Caco-2 (cell line): ENCODE measurements around the gene ZNF511. TPM values are rescaled to one million over a fixed set of nuclear protein-coding genes. Genes with fewer than 3 reads are reported as not detected.

Source experiments
- BruUV-seq: library from RNA; stranded (reverse); fragments of 400-500 nt; replicated peaks from 2 replicates; lab custom pipeline; 2021; lab: Mats Ljungman, UMichigan
- CTCF ChIA-PET: fragments of 300-600 bp; sonication (Branson Sonifier 250); formaldehyde crosslinking; loops from one replicate; lab custom pipeline; 2022; ENCODE audit warnings: antibody characterized with exemption; lab: Charles Lee
- POLR2A ChIA-PET: fragments of 300-600 bp; sonication (Branson Sonifier 250); formaldehyde crosslinking; loops from one replicate; lab custom pipeline; 2022; ENCODE audit warnings: antibody characterized with exemption; lab: Charles Lee
- DNase-seq, 2 experiments: peaks; one replicate each; pipeline versions ENCODE4 v3.0.0 to v3.0.0-alpha.2; 2020 to 2022
- H3K27me3 ChIP-seq: replicated peaks from 2 replicates; pipeline ENCODE4 v1.6.0; 2011; ENCODE audit warnings: low read length; ENCODE audit not compliant: control insufficient read depth, insufficient read depth
- H3K36me3 ChIP-seq: 2 replicates; pipeline ENCODE4 v1.5.1; 2011; ENCODE audit warnings: low read length; ENCODE audit not compliant: control insufficient read depth, insufficient read depth
- H3K4me1 ChIP-seq: fragments of 250-450 bp; sonication (Bioruptor Pico); 2 replicates; pipeline ENCODE4 v1.5.1; 2020; ENCODE audit warnings: mild to moderate bottlenecking
- H3K4me3 ChIP-seq: 2 replicates; pipeline ENCODE4 v1.5.1; 2011; ENCODE audit warnings: low read depth, mild to moderate bottlenecking, control low read depth, low read length
- H3K9me3 ChIP-seq: fragments of 250-450 bp; sonication (Bioruptor Pico); 2 replicates; pipeline ENCODE4 v1.5.1; 2020; ENCODE audit warnings: mild to moderate bottlenecking, moderate library complexity
- H3K27ac Mint-ChIP-seq: one replicate; pipeline ENCODE4 v1.8.0; 2022; ENCODE audit warnings: mixed read lengths; ENCODE audit not compliant: unreplicated experiment
- H3K27me3 Mint-ChIP-seq: one replicate; pipeline ENCODE4 v1.8.0; 2022; ENCODE audit warnings: mixed read lengths; ENCODE audit not compliant: insufficient read depth, unreplicated experiment
- H3K36me3 Mint-ChIP-seq: one replicate; pipeline ENCODE4 v1.8.0; 2022; ENCODE audit warnings: mild to moderate bottlenecking, mixed read lengths; ENCODE audit not compliant: insufficient read depth, unreplicated experiment
- H3K4me1 Mint-ChIP-seq: one replicate; pipeline ENCODE4 v1.8.0; 2022; ENCODE audit warnings: low read depth, mixed read lengths; ENCODE audit not compliant: unreplicated experiment
- H3K4me3 Mint-ChIP-seq: one replicate; pipeline ENCODE4 v1.8.0; 2022; ENCODE audit warnings: mild to moderate bottlenecking, moderate library complexity, mixed read lengths; ENCODE audit not compliant: unreplicated experiment
- H3K9me3 Mint-ChIP-seq: one replicate; pipeline ENCODE4 v1.8.0; 2022; ENCODE audit warnings: mixed read lengths; ENCODE audit not compliant: unreplicated experiment
- intact Hi-C: fragments of 100-400 bp; cut with micrococcal nuclease; formaldehyde crosslinking; loops from one replicate; pipeline ENCODE4 v1.10.0; 2022; ENCODE audit not compliant: unreplicated experiment
- total RNA-seq: library from RNA; stranded (reverse); gene quantifications from 2 replicates; pipeline ENCODE4 v1.2.3, GENCODE V29; 2022
- TF ChIP-seq, protein P1 (sequence below), 2 experiments: fragments of 200-600 bp in 1 of 2; IDR thresholded peaks; 1 replicate in 1 of 2; 2 replicates in 1 of 2; pipeline versions ENCODE4 v1.5.1 to v1.8.0; 2011 to 2022; ENCODE audit warnings: antibody characterized with exemption in 1 of 2, control low read depth in 1 of 2, inconsistent platforms in 1 of 2, low read depth in 1 of 2, low read length in 1 of 2, mild to moderate bottlenecking in 1 of 2, moderate library complexity in 1 of 2; ENCODE audit not compliant: insufficient read depth in 1 of 2, severe bottlenecking in 1 of 2, unreplicated experiment in 1 of 2

Gene ZNF511
- total RNA-seq, 1 experiment from 2014 or later: 98.5 TPM

DNA sequence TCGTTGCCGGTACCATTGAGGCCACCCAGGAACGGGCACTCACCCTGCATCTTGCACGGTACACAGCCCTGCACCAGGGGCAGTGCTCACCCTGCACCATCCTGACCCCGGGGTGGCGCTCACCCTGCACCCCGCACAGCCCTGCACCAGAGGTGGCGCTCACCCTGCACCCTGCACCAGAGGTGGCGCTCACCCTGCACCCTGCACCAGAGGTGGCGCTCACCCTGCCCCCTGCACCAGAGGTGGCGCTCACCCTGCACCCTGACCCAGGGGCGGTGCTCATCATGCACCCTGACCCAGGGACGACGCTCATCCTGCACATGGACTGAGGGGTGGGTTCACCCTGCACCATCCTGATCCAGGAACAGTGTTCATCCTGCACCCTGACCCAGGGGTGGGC lies 6.5 kb upstream of the ZNF511 start:
- intact Hi-C loops: no loop called here
- Histone ChIP-seq H3K4me1 (peaks cover 3% of the 10 kb centered on the region; the same call in 1 of the 2 replicates), H3K9me3 (no peaks in the 10 kb centered on the region), H3K27me3 (no peaks in the 10 kb centered on the region), H3K36me3 (peaks cover 7% of the 10 kb centered on the region; the same call in 1 of the 2 replicates), H3K4me3 (no peak overlapping the region)
- peaks cover 9% of the 10 kb centered on the region for H3K4me1 Mint-ChIP-seq
- TF ChIP-seq, protein P1, sequence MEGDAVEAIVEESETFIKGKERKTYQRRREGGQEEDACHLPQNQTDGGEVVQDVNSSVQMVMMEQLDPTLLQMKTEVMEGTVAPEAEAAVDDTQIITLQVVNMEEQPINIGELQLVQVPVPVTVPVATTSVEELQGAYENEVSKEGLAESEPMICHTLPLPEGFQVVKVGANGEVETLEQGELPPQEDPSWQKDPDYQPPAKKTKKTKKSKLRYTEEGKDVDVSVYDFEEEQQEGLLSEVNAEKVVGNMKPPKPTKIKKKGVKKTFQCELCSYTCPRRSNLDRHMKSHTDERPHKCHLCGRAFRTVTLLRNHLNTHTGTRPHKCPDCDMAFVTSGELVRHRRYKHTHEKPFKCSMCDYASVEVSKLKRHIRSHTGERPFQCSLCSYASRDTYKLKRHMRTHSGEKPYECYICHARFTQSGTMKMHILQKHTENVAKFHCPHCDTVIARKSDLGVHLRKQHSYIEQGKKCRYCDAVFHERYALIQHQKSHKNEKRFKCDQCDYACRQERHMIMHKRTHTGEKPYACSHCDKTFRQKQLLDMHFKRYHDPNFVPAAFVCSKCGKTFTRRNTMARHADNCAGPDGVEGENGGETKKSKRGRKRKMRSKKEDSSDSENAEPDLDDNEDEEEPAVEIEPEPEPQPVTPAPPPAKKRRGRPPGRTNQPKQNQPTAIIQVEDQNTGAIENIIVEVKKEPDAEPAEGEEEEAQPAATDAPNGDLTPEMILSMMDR (IDR thresholded peaks at IDR 0.05; ENCODE audit: insufficient read depth in 1 of 2, low read depth in 1 of 2, low read length in 1 of 2, severe bottlenecking in 1 of 2, unreplicated experiment in 1 of 2): no peak
- H3K27me3 Mint-ChIP-seq: no peaks in the 10 kb centered on the region
- H3K27ac Mint-ChIP-seq: no peak overlapping the region
- BruUV-seq: no TSS peak
- POLR2A ChIA-PET: no interaction called here
- no peak overlapping the region for H3K4me3 Mint-ChIP-seq
- DNase-seq: no peak
- no peaks in the 10 kb centered on the region for H3K9me3 Mint-ChIP-seq
- peaks cover 56% of the 10 kb centered on the region for H3K36me3 Mint-ChIP-seq
- CTCF ChIA-PET: interaction anchor here (0.7 kb wide), 1 partner anchor 132 kb away, joined by 5 read pairs; no protein-coding TSS in a partner anchor

DNA sequence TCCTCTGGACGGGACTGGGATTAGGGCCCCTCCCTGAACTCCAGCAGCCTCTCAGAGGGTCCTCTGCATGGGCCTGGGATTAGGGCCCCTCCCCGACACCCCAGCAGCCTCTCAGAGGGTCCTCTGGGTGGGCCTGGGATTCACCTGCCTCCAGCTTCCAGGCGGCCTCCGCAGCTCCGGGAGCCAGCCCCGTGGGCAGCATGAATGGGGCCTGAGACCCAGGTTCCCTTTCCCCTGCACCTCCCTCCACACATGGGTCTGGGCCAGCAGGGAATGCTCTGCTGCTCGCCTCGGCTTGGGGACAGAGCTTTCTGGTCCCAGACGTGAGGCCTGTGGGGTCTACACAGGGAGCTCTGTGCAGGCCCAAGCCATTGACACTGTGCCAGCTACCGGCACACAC lies 5.5 kb upstream of the ZNF511 start:
- CTCF ChIA-PET: no interaction called here
- DNase-seq: no peak
- no peak overlapping the region for H3K4me3 ChIP-seq
- Mint-ChIP-seq H3K4me3 (no peak overlapping the region), H3K9me3 (no peaks in the 10 kb centered on the region), H3K27me3 (no peaks in the 10 kb centered on the region), H3K4me1 (peaks cover 16% of the 10 kb centered on the region), H3K27ac (no peak overlapping the region), H3K36me3 (peaks cover 53% of the 10 kb centered on the region)
- H3K4me1 ChIP-seq: peaks cover 7% of the 10 kb centered on the region
- peaks cover 7% of the 10 kb centered on the region; the same call in 1 of the 2 replicates for H3K36me3 ChIP-seq
- no peaks in the 10 kb centered on the region for H3K9me3 ChIP-seq
- intact Hi-C loops: no loop called here
- TF ChIP-seq, protein P1 (IDR thresholded peaks at IDR 0.05; ENCODE audit: insufficient read depth in 1 of 2, low read depth in 1 of 2, low read length in 1 of 2, severe bottlenecking in 1 of 2, unreplicated experiment in 1 of 2): no peak
- BruUV-seq: no TSS peak
- H3K27me3 ChIP-seq: no peaks in the 10 kb centered on the region
- POLR2A ChIA-PET: no interaction called here

DNA sequence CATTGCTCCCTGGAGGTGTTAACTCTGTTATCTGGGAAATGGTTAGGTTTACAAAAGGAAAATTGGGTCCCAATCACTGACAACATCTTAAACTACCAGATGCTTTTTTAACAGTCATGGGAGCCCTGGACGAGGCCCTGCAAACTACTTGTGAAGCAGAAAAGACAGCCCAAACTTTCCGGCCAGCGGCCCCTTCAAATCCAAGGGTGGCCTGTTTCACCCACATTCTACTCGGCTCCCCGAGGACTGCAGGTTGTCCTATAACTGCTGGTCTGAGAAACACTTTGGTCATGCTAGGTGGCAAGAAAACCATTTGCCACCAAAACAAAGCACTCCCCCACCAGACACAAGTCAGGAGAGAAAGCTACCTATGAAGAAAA lies 2.6 kb upstream of the ZNF511 start:
- CTCF ChIA-PET: no interaction called here

More for the DNA sequence above, 2.6 kb upstream of the ZNF511 start:
- peaks cover 7% of the 10 kb centered on the region for H3K4me1 ChIP-seq
- Mint-ChIP-seq H3K4me1 (peaks cover 16% of the 10 kb centered on the region), H3K27me3 (no peaks in the 10 kb centered on the region), H3K36me3 (peaks cover 44% of the 10 kb centered on the region), H3K27ac (no peak overlapping the region), H3K9me3 (no peaks in the 10 kb centered on the region), H3K4me3 (no peak overlapping the region)
- TF ChIP-seq, protein P1 (IDR thresholded peaks at IDR 0.05; ENCODE audit: insufficient read depth in 1 of 2, low read depth in 1 of 2, low read length in 1 of 2, severe bottlenecking in 1 of 2, unreplicated experiment in 1 of 2): no peak
- DNase-seq: no peak
- H3K9me3 ChIP-seq: no peaks in the 10 kb centered on the region
- no peaks in the 10 kb centered on the region for H3K27me3 ChIP-seq
- peaks cover 12% of the 10 kb centered on the region for H3K36me3 ChIP-seq
- intact Hi-C loops: loop anchor here (5.0 kb wide), 4 partner anchors 44 to 164 kb away; partner anchors contain the start of gene PAOX
- H3K4me3 ChIP-seq: no peak overlapping the region
- BruUV-seq: no TSS peak
- POLR2A ChIA-PET: no interaction called here
